LNCAP (cell line): ENCODE data around the gene ARHGDIG.

Experiments
- TF ChIP-seq, protein P1 (sequence below): fragments of 450-650 bp; IDR thresholded peaks from 2 replicates; pipeline ENCODE4 v1.5.1; 2017; ENCODE audit warnings: mild to moderate bottlenecking

Gene ARHGDIG

DNA sequence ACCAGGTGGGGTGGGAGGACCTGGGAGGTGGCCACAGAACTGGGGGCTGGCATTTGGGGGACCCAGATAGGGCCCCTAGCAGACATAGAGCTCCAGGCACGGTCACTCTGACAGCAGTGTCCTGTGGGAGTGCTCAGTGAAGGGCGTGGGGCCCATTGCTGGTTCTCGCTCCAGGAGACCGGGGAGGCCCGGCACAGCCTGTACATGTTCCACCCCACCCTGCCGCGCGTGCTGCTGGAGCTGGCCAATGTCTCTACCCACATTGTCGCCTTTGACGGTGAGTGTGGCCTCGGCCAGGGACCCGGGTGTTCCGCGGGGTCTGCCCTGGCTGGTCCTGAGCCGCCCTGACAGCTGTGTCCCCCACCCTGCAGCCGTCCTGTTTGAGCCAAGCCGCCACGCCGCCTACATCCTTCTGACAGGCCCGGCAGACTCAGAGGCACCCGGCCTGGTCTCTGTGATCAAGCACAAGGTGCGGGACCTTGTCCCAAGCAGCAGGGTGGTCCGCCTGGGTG lies 15.9 kb upstream of the ARHGDIG start:
- TF ChIP-seq, protein P1, sequence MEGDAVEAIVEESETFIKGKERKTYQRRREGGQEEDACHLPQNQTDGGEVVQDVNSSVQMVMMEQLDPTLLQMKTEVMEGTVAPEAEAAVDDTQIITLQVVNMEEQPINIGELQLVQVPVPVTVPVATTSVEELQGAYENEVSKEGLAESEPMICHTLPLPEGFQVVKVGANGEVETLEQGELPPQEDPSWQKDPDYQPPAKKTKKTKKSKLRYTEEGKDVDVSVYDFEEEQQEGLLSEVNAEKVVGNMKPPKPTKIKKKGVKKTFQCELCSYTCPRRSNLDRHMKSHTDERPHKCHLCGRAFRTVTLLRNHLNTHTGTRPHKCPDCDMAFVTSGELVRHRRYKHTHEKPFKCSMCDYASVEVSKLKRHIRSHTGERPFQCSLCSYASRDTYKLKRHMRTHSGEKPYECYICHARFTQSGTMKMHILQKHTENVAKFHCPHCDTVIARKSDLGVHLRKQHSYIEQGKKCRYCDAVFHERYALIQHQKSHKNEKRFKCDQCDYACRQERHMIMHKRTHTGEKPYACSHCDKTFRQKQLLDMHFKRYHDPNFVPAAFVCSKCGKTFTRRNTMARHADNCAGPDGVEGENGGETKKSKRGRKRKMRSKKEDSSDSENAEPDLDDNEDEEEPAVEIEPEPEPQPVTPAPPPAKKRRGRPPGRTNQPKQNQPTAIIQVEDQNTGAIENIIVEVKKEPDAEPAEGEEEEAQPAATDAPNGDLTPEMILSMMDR, result no peak

DNA sequence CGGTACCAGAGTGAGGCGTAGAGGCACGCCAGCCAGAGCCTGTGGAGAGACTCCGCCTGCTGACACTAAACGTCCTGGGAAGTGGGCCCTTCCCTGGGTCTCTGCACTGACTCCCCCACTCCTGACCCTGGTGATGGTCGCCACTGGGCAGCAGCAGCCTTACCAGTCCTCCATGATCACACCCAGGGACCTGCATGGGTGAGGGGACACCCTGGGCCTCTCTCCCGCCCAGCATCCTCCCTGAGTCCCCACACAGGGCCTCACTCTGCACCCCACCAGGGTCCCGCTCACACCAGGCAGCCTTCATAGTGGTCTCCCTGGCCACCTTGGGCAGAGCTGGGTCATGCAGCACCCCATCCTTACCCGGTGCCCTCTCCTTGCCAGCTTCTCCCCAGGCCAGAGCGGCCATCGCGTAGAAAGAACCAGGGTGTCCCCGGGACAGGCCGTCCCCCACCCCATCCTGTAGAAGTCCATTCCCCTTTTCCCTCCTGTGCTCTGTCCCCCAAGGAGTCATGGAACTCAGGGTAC lies 15.3 kb upstream of the ARHGDIG start:
- TF ChIP-seq, protein P1, result no peak

DNA sequence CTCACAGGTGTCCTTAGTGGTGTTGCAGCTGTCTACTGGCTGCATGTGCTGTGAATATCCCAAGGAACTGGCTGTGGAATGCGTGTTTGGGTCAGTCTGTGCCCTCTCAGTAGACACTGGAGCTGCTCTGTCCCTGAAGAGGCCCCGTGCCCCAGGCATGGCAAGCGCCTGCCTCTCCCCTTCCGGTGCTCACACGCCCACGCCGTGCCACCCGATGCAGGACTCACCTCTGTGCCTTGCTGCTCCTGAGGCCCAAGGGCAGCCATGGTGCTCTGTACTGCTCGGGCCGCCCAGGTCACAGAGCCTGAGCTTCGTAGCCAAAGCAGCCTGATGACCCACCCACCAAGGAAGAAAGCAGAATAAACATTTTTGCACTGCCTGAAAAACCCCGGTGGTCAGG lies 14.7 kb upstream of the ARHGDIG start:
- TF ChIP-seq, protein P1, result no peak

DNA sequence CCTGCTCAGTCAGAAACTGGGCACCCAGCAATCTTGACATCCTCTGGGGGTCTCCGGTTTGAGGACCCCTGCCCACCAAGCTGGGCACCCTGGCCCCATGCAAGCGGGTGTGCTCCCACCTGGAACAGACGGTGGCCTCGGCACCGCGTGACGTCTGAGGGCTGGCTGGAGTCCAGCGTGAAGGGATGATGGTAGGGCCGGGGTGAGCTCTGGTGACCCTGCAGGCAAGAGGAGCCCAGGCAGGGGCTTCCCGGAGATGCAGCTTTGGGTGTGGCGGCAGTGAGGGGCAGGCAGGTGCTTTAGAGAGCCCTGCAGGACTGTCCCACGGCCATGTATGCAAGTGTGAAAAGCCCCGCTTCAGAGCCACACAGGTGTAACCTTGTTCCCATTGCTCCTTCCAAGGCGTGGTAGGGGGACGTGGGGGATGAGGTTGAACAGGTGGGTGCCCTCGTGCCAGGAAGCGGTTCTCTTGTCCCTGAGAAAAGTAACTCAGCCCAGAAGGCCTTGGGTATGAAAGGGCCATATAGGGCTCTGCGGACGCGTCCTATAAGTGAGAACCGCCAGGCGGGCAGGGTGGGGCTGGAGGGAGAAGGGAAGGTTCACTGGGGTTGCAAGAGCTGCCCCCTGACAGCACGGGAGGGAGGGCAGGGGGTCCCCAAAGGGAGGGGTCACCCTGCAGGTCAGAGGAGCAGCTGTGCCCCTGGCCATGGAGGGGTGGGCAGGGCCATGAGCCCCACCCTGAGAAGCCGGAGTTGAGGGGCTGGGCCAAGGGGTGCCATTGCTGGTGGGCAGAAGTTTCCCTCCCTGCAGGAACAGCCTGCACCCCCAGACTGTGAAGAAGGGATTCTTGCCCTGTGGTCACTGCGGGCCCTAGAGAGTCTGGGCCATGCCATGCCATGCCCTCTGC lies 13.9 kb upstream of the ARHGDIG start:
- TF ChIP-seq, protein P1, result no peak

DNA sequence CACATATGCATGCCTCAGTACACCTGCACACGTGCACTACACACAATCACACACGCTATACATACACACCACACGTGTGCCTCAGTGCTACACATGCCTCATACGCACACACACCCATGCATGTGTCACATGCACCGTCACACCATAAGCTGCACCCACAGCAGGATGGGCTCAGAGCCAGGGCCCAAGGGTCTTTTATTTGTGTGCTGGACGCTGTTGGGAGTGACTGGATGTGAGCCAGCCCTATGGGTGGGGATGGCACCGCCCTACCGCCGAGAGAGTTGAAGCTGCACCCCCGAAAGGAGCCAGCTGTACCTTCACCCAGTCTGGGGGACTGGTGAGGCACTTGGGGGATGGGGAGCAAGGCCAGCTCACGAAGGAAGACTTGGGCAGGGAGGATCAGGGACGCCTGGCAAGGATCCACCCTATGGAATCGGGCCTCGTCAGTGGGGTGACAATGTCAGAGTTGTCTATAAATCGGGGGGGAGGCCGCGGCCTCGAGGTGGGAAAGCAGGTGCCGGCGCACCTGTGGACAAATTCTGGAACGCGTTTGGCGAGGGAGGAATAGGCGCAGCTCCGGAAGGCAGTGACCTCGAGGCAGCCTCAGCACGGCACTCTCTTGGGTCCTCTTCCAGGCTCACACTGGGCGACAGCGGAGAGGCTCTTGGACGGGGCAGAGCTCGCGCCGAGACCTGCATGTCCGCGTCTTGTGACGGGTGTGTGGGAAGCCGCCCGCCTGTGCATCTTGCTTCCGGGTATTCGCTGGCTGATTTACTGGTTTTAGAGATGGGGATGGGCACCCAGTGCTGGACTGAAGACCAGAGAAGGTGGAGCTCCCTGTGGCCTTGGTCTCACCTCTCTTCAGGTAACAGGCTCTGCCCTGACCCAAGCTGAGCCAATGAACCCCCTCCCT lies 12.0 kb upstream of the ARHGDIG start:
- TF ChIP-seq, protein P1, result no peak

DNA sequence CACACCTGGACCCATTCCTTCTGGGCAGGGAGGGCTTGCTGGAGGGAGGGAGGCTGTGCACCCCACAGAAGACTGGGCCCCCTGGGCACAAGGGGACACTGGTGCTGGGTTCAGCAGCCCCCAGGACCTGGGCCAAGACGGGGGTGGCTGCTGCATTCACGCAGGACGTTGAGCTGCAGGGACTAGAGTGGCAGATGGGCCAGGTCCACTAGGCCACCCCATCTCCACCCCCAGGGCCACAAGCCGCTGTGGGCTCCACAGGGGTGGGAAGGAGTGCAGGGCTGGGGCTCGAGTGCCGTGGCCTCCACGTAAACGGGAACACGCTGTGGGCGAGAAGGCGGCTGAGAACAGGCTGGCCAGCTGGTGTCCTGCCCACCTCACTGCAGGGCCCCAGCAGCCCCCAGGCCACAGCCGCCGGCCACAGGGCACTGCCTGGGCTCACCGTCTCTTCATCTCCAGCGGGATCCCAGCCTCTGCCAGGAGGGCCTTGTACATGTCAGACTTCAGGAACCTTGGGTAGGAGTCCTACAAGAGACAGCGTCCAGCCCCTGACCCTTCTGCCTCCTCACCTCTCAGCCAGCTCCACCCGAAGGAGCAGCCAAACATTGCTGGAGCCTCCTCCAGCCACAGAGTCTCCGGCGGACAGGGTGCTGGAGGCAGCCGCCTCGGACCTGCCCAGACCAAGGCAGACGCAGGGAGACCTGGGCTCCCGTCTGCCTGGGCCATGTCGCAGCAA lies 11.2 kb upstream of the ARHGDIG start:
- TF ChIP-seq, protein P1, result no peak
